GM10266 (cell line): ENCODE results near the gene GADD45GIP1.

Experiments used
- DNase-seq: peaks from one replicate; pipeline ENCODE4 v3.0.0; 2012; ENCODE audit errors: extremely low spot score
- CTCF ChIP-seq: IDR thresholded peaks from 2 replicates; pipeline ENCODE4 v1.5.1; 2012; ENCODE audit warnings: mild to moderate bottlenecking, low read depth; ENCODE audit not compliant: control insufficient read depth, insufficient read depth; ENCODE audit errors: missing control alignments

Gene GADD45GIP1

GRCh38 chr19:12993562-12993961 is 36.5 kb upstream of the GADD45GIP1 start:
- no peak for TF ChIP-seq CTCF
- no peak for DNase-seq

DNA sequence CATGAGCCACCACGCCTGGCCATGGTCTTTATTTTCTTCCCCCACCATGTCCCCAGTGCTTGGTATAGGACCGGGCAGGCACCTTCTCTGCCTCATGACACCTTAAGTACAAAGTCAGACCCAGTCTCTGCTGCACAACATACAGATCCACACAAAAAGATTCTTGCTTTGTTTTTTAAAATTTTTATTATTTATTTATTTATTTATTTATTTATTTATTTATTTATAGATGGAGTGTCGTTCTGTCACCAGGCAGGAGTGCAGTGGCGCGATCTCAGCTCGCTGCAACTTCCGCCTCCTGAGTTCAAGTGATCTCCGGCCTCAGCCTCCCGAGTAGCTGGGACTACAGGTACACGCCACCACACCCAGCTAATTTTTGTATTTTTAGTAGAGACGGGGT is 35.7 kb upstream of the GADD45GIP1 start:
- no peak for DNase-seq
- no peak for TF ChIP-seq CTCF

GRCh38 chr19:12991296-12991695 is 34.3 kb upstream of the GADD45GIP1 start:
- DNase-seq: no peak
- no peak for TF ChIP-seq CTCF

DNA sequence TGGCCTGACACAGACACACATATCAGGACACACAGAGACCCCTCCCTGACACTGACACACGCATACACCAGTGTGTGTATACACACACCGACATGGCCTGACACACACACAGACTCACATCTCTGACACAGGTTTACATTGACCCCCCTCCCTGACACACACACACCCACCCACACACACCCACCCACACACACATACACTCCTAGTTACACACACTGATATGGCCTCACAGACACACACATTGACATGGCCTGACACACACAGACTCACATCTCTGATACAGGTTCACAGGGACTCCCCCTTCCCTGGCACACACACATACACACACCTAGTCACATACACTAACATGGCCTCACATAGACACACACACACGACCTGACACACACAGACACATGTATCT is 33.8 kb upstream of the GADD45GIP1 start:
- no peak for DNase-seq

DNA sequence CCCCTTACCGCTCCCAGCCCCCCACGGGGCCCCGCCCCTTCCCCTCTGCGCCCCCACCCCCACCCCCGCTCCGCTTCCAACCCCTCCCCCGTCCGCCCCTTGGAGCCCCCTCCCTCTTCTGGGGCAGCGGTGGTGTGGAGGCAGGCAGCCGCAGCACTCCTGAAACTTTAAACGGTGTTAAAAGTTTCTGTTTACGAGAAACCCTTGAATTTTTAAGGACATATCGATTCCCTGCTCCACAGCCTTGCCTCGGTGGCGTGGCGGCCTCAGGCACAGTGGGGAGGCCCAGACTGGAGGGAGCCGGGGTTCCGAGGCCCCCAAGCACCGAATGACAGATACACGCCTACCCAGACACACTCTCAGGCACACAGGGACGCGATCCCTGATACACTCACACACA is 33.4 kb upstream of the GADD45GIP1 start:
- TF ChIP-seq CTCF: no peak
- no peak for DNase-seq

More for the DNA sequence above, 33.8 kb upstream of the GADD45GIP1 start:
- no peak for TF ChIP-seq CTCF

- no peak for DNase-seq
- no peak for TF ChIP-seq CTCF
Measured at GRCh38 chr19:12987781-12988180, 30.8 kb upstream of the GADD45GIP1 start.

DNA sequence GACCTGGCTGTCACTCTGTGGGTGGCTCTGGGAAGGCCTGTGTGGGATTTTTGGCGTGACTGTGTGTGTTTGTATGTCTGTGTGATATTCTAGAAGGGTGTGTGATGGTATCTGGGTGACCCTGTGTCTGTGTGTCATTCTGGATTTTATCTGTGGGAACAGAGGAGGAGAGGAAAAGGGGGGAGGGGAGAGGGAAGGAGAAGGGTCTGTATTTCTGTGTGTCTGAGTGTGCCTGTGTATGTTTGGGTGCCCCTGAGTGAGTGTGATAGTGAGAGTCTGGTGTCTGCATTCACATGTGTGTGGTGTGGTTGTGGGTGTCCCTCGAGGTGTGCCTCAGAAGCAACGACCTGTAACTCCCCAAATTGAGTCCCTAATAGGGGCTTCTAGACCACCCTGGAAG is 30.2 kb upstream of the GADD45GIP1 start:
- TF ChIP-seq CTCF: no peak
- DNase-seq: no peak

- TF ChIP-seq CTCF: no peak
Measured at GRCh38 chr19:12986726-12987125, 29.7 kb upstream of the GADD45GIP1 start.

More at GRCh38 chr19:12986726-12987125, 29.7 kb upstream of the GADD45GIP1 start:
- no peak for DNase-seq
